HG03103 (cell line): ENCODE results near the gene GPR87.

Source experiments
- ATAC-seq: cut with Tn5 transposase; IDR thresholded peaks from one replicate; pipeline ENCODE4 v1.9.1; 2021; ENCODE audit warnings: low read depth; ENCODE audit not compliant: unreplicated experiment

Gene GPR87

GRCh38 chr3:151285940-151286339, 30.7 kb downstream of the GPR87 start:
- no peak for ATAC-seq

GRCh38 chr3:151283907-151284461, 32.6 kb downstream of the GPR87 start:
- ATAC-seq = no peak

- no peak for ATAC-seq
Measured at GRCh38 chr3:151283387-151283786, 33.2 kb downstream of the GPR87 start.

GRCh38 chr3:151282921-151283320, 33.7 kb downstream of the GPR87 start:
- ATAC-seq = no peak

GRCh38 chr3:151281671-151282324, 34.8 kb downstream of the GPR87 start:
- no peak for ATAC-seq

GRCh38 chr3:151278230-151278629, 38.4 kb downstream of the GPR87 start, which contains the start of gene P2RY14:
Gene P2RY14, minus strand, starts transcription at chr3:151278542. Its CDS starts 64,226 bp downstream, at chr3:151214316.
- no peak for ATAC-seq

GRCh38 chr3:151276687-151277042, 40.0 kb downstream of the GPR87 start:
- ATAC-seq = no peak

- ATAC-seq = no peak
Measured at GRCh38 chr3:151276038-151276686, 40.5 kb downstream of the GPR87 start.

- ATAC-seq = no peak
Measured at GRCh38 chr3:151275091-151275490, 41.5 kb downstream of the GPR87 start.

- no peak for ATAC-seq
Measured at GRCh38 chr3:151269631-151270030, 47.0 kb downstream of the GPR87 start.

GRCh38 chr3:151268267-151269235, 48.1 kb downstream of the GPR87 start:
- peak; percentile 51 for ATAC-seq

- ATAC-seq = no peak
Measured at GRCh38 chr3:151267066-151267465, 49.6 kb downstream of the GPR87 start.

- ATAC-seq = peak; percentile 91
Measured at GRCh38 chr3:151265866-151266265, 50.8 kb downstream of the GPR87 start.

- ATAC-seq = no peak
Measured at GRCh38 chr3:151265166-151265565, 51.5 kb downstream of the GPR87 start.

GRCh38 chr3:151264605-151265004, 52.0 kb downstream of the GPR87 start:
- no peak for ATAC-seq

GRCh38 chr3:151262871-151263525, 53.6 kb downstream of the GPR87 start:
- ATAC-seq = no peak

GRCh38 chr3:151259664-151260063, 57.0 kb downstream of the GPR87 start:
- ATAC-seq = no peak

- no peak for ATAC-seq
Measured at GRCh38 chr3:151256749-151257148, 59.9 kb downstream of the GPR87 start.

GRCh38 chr3:151248772-151249337, 67.8 kb downstream of the GPR87 start:
- ATAC-seq = no peak
